Caco-2 (cell line): Measurements from ENCODE around the gene GRAMD2B. TPM values are rescaled to one million over a fixed set of nuclear protein-coding genes. Genes with fewer than 3 reads are reported as not detected.

Source experiments
- Bru-seq: library from RNA; stranded (reverse); fragments of 400-500 nt; gene quantifications from one replicate; lab custom pipeline; 2021; lab: Mats Ljungman, UMichigan
- BruChase-seq, 2 experiments: library from RNA; stranded (reverse); fragments of 400-500 nt; gene quantifications; one replicate each; lab custom pipeline; 2021; lab: Mats Ljungman, UMichigan
- BruUV-seq: library from RNA; stranded (reverse); fragments of 400-500 nt; replicated peaks from 2 replicates; lab custom pipeline; 2021; lab: Mats Ljungman, UMichigan
- CTCF ChIA-PET: fragments of 300-600 bp; sonication (Branson Sonifier 250); formaldehyde crosslinking; loops from one replicate; lab custom pipeline; 2022; ENCODE audit warnings: antibody characterized with exemption; lab: Charles Lee
- POLR2A ChIA-PET: fragments of 300-600 bp; sonication (Branson Sonifier 250); formaldehyde crosslinking; loops from one replicate; lab custom pipeline; 2022; ENCODE audit warnings: antibody characterized with exemption; lab: Charles Lee
- DNase-seq, 2 experiments: peaks; one replicate each; pipeline versions ENCODE4 v3.0.0 to v3.0.0-alpha.2; 2020 to 2022
- H3K27me3 ChIP-seq: replicated peaks from 2 replicates; pipeline ENCODE4 v1.6.0; 2011; ENCODE audit warnings: low read length; ENCODE audit not compliant: control insufficient read depth, insufficient read depth
- H3K36me3 ChIP-seq: 2 replicates; pipeline ENCODE4 v1.5.1; 2011; ENCODE audit warnings: low read length; ENCODE audit not compliant: control insufficient read depth, insufficient read depth
- H3K4me1 ChIP-seq: fragments of 250-450 bp; sonication (Bioruptor Pico); 2 replicates; pipeline ENCODE4 v1.5.1; 2020; ENCODE audit warnings: mild to moderate bottlenecking
- H3K4me3 ChIP-seq: 2 replicates; pipeline ENCODE4 v1.5.1; 2011; ENCODE audit warnings: low read depth, mild to moderate bottlenecking, control low read depth, low read length
- H3K9me3 ChIP-seq: fragments of 250-450 bp; sonication (Bioruptor Pico); 2 replicates; pipeline ENCODE4 v1.5.1; 2020; ENCODE audit warnings: mild to moderate bottlenecking, moderate library complexity
- H3K27ac Mint-ChIP-seq: one replicate; pipeline ENCODE4 v1.8.0; 2022; ENCODE audit warnings: mixed read lengths; ENCODE audit not compliant: unreplicated experiment
- H3K27me3 Mint-ChIP-seq: one replicate; pipeline ENCODE4 v1.8.0; 2022; ENCODE audit warnings: mixed read lengths; ENCODE audit not compliant: insufficient read depth, unreplicated experiment
- H3K36me3 Mint-ChIP-seq: one replicate; pipeline ENCODE4 v1.8.0; 2022; ENCODE audit warnings: mild to moderate bottlenecking, mixed read lengths; ENCODE audit not compliant: insufficient read depth, unreplicated experiment
- H3K4me1 Mint-ChIP-seq: one replicate; pipeline ENCODE4 v1.8.0; 2022; ENCODE audit warnings: low read depth, mixed read lengths; ENCODE audit not compliant: unreplicated experiment
- H3K4me3 Mint-ChIP-seq: one replicate; pipeline ENCODE4 v1.8.0; 2022; ENCODE audit warnings: mild to moderate bottlenecking, moderate library complexity, mixed read lengths; ENCODE audit not compliant: unreplicated experiment
- H3K9me3 Mint-ChIP-seq: one replicate; pipeline ENCODE4 v1.8.0; 2022; ENCODE audit warnings: mixed read lengths; ENCODE audit not compliant: unreplicated experiment
- CTCF ChIP-seq, 2 experiments: fragments of 200-600 bp in 1 of 2; IDR thresholded peaks; 1 replicate in 1 of 2; 2 replicates in 1 of 2; pipeline versions ENCODE4 v1.5.1 to v1.8.0; 2011 to 2022; ENCODE audit warnings: antibody characterized with exemption in 1 of 2, control low read depth in 1 of 2, inconsistent platforms in 1 of 2, low read depth in 1 of 2, low read length in 1 of 2, mild to moderate bottlenecking in 1 of 2, moderate library complexity in 1 of 2; ENCODE audit not compliant: insufficient read depth in 1 of 2, severe bottlenecking in 1 of 2, unreplicated experiment in 1 of 2
- intact Hi-C: fragments of 100-400 bp; cut with micrococcal nuclease; formaldehyde crosslinking; loops from one replicate; pipeline ENCODE4 v1.10.0; 2022; ENCODE audit not compliant: unreplicated experiment
- long read RNA-seq: library from polyadenylated mRNA; stranded (forward); transcript quantifications from one replicate; pipeline ENCODE4 v2.0.0, GENCODE V29; 2022
- total RNA-seq: library from RNA; stranded (reverse); gene quantifications from 2 replicates; pipeline ENCODE4 v1.2.3, GENCODE V29; 2022

The GRAMD2B gene
- total RNA-seq = 3.0 TPM in 2 replicates
- Bru-seq, nascent RNA = percentile 47 among the genes with signal in this experiment
- percentile 36 among the genes with signal in this experiment for BruChase-seq, experiment 1, labeled RNA remaining after a 2-hour chase
- BruChase-seq, experiment 2, labeled RNA remaining after a 6-hour chase = percentile 35 among the genes with signal in this experiment
- long read RNA-seq, partial matches to known transcripts = 0 of 5 reads
- long read RNA-seq, other reads (novel, unspliced or antisense) = 3 of 5 reads

GRCh38 chr5:126422994-126423788, at the start of gene GRAMD2B:
Gene GRAMD2B, plus strand, starts transcription at chr5:126423409. Its CDS starts 198 bp downstream, at chr5:126423607.
- no peak for TF ChIP-seq CTCF (IDR thresholded peaks at IDR 0.05; ENCODE audit: insufficient read depth in 1 of 2, low read depth in 1 of 2, low read length in 1 of 2, severe bottlenecking in 1 of 2, unreplicated experiment in 1 of 2)
- POLR2A ChIA-PET = interaction anchor here (0.5 kb wide), 1 partner anchor 25 kb away, joined by 4 read pairs; no protein-coding TSS in a partner anchor
- H3K36me3 ChIP-seq = no peaks in the 10 kb centered on the region
- CTCF ChIA-PET = interaction anchor here (0.6 kb wide), 1 partner anchor 150 kb away, joined by 3 read pairs; no protein-coding TSS in a partner anchor
- H3K27ac Mint-ChIP-seq = peak within 1 kb of the TSS; percentile 36
- BruUV-seq = no TSS peak
- H3K36me3 Mint-ChIP-seq = no peaks in the 10 kb centered on the region
- H3K9me3 ChIP-seq = no peaks in the 10 kb centered on the region
- no peaks in the 10 kb centered on the region for H3K27me3 Mint-ChIP-seq
- DNase-seq = peak; percentile 79 to 86
- intact Hi-C loops = loop anchor here (1.0 to 2.0 kb wide), 4 partner anchors 40 to 70 kb away; no protein-coding TSS in a partner anchor
- no peaks in the 10 kb centered on the region for H3K9me3 Mint-ChIP-seq
- no peaks in the 10 kb centered on the region for H3K27me3 ChIP-seq
- H3K4me3 ChIP-seq = peak within 1 kb of the TSS; percentile 40
- no peaks in the 10 kb centered on the region for H3K4me1 ChIP-seq
- H3K4me3 Mint-ChIP-seq = peak within 1 kb of the TSS; percentile 84
- H3K4me1 Mint-ChIP-seq = no peaks in the 10 kb centered on the region

GRCh38 chr5:126374109-126374416, 49.1 kb upstream of the GRAMD2B start:
- BruUV-seq = no TSS peak
- Histone ChIP-seq H3K27me3 (no peaks in the 10 kb centered on the region), H3K4me3 (no peak overlapping the region), H3K9me3 (no peaks in the 10 kb centered on the region), H3K4me1 (peaks cover 25% of the 10 kb centered on the region), H3K36me3 (no peaks in the 10 kb centered on the region)
- ChIA-PET POLR2A (no interaction called here), CTCF (no interaction called here)
- intact Hi-C loops = no loop called here
- Mint-ChIP-seq H3K36me3 (no peaks in the 10 kb centered on the region), H3K4me3 (no peak overlapping the region), H3K9me3 (no peaks in the 10 kb centered on the region), H3K27me3 (no peaks in the 10 kb centered on the region), H3K4me1 (peaks cover 23% of the 10 kb centered on the region), H3K27ac (no peak overlapping the region)
- TF ChIP-seq CTCF (IDR thresholded peaks at IDR 0.05; ENCODE audit: insufficient read depth in 1 of 2, low read depth in 1 of 2, low read length in 1 of 2, severe bottlenecking in 1 of 2, unreplicated experiment in 1 of 2) = no peak
- no peak for DNase-seq

GRCh38 chr5:126376443-126376842, 46.8 kb upstream of the GRAMD2B start:
- TF ChIP-seq CTCF (IDR thresholded peaks at IDR 0.05; ENCODE audit: insufficient read depth in 1 of 2, low read depth in 1 of 2, low read length in 1 of 2, severe bottlenecking in 1 of 2, unreplicated experiment in 1 of 2) = no peak
- Histone ChIP-seq H3K27me3 (no peaks in the 10 kb centered on the region), H3K4me1 (peaks cover 1% of the 10 kb centered on the region; the same call in 1 of the 2 replicates), H3K4me3 (no peak overlapping the region), H3K36me3 (no peaks in the 10 kb centered on the region), H3K9me3 (no peaks in the 10 kb centered on the region)
- ChIA-PET POLR2A (no interaction called here), CTCF (no interaction called here)
- H3K27me3 Mint-ChIP-seq = no peaks in the 10 kb centered on the region
- no peak overlapping the region for H3K4me3 Mint-ChIP-seq
- no TSS peak for BruUV-seq
- intact Hi-C loops = no loop called here
- H3K9me3 Mint-ChIP-seq = peaks cover 13% of the 10 kb centered on the region
- H3K4me1 Mint-ChIP-seq = peaks cover under 1% of the 10 kb centered on the region
- H3K36me3 Mint-ChIP-seq = no peaks in the 10 kb centered on the region
- H3K27ac Mint-ChIP-seq = no peak overlapping the region
- no peak for DNase-seq
